CD1c-positive myeloid dendritic cell (primary cell): ENCODE measurements around the gene BAIAP2.

ENCODE experiments used
- DNase-seq: peaks from one replicate; pipeline ENCODE4 v3.0.0-alpha.2; 2016; ENCODE audit errors: extremely low spot score

Gene BAIAP2

DNA sequence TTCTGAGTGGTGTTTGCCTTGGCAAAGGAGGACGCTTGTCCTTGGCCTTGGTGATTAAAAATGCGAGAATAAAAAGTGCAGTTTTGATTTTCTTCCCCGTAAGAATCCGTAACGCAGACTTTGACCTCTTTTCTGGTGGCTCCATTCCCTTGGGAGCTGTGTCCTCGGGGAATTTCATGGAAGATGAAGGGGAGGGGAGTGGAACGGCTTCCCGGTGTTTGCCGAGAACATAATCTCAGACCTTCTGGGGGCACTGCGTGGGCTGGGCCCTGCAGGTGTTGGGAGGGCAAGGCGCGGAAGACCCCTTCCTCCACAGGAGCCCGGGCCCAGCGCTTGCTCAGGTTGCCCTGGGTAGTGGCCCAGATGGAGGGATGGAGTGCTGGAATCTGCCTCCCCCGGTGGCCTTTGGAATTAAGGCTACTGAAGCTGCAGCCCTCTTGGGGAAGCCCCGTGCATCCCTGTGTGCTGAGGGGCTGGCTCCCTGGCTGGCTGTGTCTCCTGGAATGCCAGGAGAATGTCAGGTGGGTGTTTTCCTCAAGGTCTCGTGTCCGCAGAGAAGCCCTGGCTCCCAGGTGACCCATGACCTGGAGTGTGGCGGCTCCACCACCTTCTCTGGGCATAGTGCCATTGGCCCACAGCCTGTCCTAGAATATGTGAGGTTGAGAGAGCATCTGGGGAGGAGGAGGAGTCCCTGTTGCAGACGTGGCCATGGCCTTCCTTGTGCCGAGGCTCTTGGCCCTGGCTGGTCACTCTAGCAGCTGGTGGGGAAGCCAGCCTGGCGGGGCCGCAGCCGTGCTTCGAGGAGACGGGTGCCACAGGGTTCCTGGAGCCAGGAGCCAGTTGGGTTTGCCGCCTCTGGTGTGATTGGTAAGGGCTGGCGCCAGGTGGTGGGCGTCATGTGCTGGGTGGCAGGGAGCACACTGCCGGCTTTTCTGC is 3.1 kb downstream of the BAIAP2 start:
- DNase-seq: no peak

- DNase-seq: no peak
Measured at GRCh38 chr17:81039096-81039495, 4.1 kb downstream of the BAIAP2 start.

DNA sequence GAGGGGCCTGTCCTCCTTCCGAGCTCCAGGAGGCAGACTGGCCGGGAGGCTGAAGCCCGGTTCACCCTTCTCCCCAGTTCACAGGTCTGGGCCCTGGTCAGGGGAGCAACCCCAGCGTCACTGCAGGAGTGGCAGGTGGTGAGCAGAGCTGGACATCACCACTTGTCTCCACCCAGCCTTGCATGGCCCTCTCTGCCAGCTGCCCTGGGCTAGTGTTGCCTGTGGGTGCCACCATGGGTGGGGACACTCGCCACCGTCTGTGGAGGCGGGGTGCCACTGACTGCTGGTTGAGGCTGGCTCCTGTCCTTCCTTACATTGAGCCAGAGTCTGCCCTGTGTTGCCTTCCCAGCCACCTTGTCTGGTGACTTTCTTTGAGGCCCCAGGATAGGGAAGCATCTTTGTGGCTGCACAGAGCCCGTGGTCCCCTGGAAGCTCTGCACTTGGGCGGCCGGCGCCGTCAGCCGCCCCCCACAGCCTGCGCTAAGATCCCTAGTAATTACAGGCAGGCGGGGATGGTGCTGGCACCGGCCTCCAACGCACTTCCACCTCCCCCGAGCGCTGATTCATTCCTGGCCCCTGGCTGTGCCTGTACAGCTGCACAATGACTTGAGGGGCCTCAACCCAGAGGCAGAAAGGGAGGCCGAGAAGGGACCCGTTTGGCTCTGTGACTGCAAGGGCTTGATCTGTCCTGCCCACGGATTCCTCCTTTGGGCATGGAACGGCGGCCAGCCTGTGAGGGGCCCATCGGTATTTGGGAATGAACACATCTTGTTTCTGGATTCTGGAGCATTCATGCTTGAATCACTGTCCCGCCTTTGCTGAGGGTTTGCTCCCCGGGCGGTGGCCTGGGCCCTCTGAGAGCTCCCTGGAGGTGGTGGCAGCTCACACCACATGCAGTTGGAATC is 5.2 kb downstream of the BAIAP2 start:
- peak; percentile 32 for DNase-seq

GRCh38 chr17:81040791-81041337 is 5.9 kb downstream of the BAIAP2 start:
- peak; percentile 35 for DNase-seq

DNA sequence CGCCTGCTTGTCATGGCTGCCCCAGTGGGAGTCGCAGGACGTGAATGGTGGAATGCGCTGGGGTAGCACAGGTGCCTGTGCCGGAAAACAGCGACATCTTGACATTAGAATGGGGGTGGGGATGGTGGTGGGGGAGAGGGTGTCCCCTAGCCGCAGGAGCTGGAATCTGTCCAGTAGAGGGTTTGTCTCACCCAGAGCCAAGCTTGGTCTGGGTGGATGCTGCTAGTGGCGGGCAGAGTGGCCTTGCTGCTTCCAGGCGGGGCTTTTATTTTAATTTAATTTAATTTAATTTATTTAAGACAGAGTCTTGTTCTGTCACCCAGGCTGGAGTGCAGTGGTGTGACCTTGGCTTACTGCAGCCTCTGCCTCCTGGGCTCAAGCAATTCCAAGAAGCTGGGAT is 7.7 kb downstream of the BAIAP2 start:
- no peak for DNase-seq

DNA sequence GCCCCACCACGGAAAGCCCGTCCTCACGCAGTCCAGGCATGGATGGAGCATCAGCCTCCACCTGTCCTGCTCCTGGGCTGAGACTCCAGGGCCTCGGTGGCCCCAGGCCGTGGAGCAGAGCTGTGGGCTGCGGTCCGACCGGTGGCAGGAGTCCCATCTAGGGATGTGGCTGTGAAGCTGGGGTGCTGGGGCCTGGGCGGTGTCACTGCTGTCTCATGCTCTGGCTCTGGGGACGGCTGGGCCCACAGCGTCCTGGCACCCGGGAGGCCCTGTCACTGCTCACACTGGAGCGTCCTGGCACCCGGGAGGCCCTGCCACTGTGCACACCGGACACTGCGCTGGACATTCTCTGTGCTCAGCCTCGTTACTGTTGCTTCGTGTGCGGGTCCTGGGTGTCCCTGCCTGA is 8.4 kb downstream of the BAIAP2 start:
- no peak for DNase-seq

DNA sequence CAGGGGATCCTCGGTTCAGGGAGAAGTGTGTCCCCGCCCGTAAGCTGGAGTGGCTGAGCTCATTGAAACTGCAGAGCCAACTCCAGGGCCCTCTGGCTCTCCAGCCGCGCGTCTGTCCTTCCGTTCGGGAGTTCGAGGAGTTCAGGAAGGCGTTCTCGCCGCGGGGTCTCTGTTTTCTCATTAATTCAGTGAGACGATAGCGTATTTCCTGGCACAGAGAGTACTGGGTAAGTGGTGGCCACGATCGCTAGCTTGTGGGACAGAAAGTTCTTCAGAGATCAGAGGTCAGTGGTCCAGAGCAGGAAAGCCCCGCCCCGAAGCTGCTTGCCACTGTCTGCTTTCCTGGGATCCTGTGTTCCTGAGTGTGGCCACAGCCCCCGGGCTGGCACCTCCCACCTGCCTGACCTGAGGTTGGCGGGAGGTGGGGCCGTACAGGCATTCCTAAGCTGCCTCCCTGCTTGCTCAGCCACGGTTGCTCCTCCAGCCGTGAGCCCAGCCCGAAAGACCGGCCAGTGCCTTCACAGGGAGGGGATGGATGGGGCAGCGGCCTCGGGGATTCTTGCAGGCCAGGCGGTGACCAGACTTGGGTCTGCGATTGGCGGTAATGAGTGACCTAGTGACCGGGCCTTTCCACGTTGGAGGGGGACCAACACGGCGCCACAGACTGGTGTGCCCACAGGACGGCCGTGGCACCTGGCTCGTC is 8.9 kb downstream of the BAIAP2 start:
- no peak for DNase-seq

DNA sequence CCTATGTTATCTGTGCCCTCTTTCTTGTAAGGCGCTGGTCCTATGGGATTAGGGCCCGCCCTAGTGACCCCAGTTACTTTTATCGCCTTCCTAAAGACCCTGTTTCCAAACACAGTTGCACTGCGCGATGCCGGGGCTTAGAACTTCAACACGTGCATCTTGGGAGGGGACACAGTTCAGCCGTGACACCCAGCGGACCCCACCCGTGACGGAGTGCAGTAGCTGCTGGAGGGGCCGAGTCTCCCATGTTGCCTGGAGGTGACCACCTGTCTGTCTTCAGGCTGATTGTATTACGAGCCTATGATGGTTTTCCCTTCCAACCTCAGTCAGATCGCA is 9.4 kb downstream of the BAIAP2 start:
- DNase-seq: no peak

GRCh38 chr17:81044764-81045589 is 10.0 kb downstream of the BAIAP2 start:
- DNase-seq: peak; percentile 31

- no peak for DNase-seq
Measured at GRCh38 chr17:81045590-81046095, 10.7 kb downstream of the BAIAP2 start.

GRCh38 chr17:81046132-81046769 is 11.3 kb downstream of the BAIAP2 start:
- no peak for DNase-seq

- no peak for DNase-seq
Measured at GRCh38 chr17:81046770-81047359, 11.9 kb downstream of the BAIAP2 start.

- DNase-seq: peak; percentile 12
Measured at GRCh38 chr17:81048827-81049371, 13.9 kb downstream of the BAIAP2 start.

DNA sequence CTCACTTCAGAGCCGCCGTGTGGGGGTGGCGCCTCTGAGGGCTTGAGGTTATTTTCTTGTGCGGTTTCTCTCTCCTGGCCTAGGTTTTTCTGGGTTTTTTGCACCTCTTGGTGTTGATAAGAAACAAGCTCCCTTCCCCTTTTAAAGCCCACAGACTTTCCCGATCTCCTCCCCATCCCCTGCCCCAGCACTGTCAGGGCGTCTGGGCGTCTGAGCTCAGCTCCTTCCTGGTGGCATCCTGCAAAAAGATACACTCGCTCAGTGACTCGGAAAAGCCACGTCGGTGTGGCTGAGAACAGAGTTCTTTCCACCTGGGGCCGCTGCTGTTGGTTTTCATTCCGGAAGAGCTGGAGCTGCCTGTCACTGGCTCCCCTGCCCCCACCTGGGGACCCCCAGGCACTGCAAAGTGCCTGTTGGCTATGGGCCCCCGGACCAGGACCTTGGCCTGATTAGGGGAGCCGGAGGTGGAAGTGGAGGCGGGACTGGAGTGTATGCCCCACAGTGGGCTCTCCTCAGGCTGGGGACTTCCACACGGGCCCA is 14.5 kb downstream of the BAIAP2 start:
- DNase-seq: peak; percentile 67

- peak; percentile 94 for DNase-seq
Measured at GRCh38 chr17:81049973-81050551, 15.1 kb downstream of the BAIAP2 start.

GRCh38 chr17:81050645-81051625 is 16.0 kb downstream of the BAIAP2 start:
- peak; percentile 65 for DNase-seq

DNA sequence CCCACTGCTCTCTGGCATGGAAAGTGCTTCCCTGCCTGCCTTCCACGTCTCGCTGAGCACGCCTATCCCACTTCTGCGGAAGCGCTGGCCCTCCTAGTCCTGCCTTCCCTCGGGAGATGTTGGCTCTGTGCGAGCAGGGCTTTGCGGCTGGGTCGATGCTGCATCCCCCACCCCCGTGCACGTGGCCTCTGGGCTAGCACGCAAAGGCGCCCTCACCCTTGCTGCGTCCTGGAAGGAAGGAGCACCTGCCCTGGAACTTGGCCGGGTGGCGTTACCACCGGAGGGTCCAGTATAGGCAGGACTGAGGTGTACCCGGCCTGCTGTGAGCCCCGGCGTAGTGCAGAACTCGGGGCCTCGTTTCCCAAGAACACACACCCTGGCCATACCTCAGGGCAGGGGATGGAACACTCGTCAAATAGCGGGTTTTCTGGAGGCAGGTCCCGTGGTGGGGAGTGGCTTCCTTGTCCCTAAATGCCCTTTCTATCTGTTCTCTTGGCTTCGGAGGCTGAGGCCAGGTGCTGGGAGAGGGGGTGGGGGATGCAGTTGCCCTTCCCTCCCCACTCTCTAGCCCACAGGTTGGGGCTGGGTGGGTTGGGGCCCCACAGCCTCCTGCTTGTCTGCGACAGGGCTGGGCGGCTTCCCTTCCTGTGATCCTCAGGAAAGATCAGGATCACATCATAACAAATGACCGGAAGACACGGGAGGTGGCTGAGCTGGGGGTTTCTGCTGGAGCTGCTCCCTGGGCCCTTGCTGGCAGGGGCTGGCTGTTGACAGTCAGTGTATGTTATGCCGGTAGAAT is 17.4 kb downstream of the BAIAP2 start:
- no peak for DNase-seq
